A549 treated with DMSO at 1 μM for 4 hours (cell line): ENCODE data around the gene DNAH2. TPM values are rescaled to one million over a fixed set of nuclear protein-coding genes. Genes with fewer than 3 reads are reported as not detected.

Experiments used
- total RNA-seq: library from RNA; stranded (reverse); fragments of 200-300 nt; extraction: Qiagen RNA extraction; gene quantifications from 5 replicates; pipeline ENCODE4 v1.2.3, GENCODE V29; 2022; ENCODE audit warnings: low read depth

The DNAH2 gene, protein sequence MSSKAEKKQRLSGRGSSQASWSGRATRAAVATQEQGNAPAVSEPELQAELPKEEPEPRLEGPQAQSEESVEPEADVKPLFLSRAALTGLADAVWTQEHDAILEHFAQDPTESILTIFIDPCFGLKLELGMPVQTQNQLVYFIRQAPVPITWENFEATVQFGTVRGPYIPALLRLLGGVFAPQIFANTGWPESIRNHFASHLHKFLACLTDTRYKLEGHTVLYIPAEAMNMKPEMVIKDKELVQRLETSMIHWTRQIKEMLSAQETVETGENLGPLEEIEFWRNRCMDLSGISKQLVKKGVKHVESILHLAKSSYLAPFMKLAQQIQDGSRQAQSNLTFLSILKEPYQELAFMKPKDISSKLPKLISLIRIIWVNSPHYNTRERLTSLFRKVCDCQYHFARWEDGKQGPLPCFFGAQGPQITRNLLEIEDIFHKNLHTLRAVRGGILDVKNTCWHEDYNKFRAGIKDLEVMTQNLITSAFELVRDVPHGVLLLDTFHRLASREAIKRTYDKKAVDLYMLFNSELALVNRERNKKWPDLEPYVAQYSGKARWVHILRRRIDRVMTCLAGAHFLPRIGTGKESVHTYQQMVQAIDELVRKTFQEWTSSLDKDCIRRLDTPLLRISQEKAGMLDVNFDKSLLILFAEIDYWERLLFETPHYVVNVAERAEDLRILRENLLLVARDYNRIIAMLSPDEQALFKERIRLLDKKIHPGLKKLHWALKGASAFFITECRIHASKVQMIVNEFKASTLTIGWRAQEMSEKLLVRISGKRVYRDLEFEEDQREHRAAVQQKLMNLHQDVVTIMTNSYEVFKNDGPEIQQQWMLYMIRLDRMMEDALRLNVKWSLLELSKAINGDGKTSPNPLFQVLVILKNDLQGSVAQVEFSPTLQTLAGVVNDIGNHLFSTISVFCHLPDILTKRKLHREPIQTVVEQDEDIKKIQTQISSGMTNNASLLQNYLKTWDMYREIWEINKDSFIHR (N-terminal part only)
- 0.01 to 0.09 TPM (median 0.02 TPM) in 5 replicates for total RNA-seq

DNA sequence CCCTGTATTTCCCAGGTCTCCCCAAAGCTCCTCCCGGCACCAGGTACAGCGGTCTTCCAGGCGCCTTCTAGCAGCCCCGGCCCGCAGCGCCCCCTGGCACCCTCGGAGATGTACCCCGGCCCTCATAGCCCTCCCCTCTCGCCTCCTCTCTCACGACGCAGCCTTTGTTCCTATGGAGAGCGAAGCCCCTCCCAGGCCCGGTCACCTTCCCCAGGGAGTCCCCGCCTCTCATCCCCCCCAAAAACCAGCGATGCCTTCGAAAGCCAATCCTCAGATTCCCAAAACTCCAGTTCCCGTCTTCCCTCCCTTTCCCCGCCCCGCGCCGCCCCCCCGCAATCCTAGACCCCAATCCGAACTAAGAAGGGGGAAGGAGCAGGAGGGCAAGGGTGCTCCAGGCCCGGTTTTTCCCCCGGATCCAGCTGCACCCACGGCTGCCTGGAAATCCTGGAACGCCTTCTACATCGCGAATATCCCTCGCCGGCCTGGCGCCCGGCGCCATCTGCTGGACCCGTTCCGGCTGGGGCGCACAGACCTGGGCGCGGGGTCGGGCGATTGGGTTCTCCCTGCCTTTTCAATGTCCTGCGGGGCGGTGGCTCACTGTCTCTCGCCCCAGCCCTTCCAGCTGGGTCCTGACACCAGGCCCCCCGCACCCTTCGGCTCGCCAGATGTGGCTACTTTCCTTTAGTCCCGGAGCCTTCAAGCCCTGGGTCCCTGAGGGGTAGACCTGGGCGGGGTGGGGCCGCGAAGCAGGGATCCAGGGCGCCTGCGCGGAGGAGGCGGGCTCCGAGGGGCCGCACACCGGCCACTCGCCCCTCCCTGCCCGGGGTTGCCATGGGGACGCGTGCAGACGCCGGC is at the start of gene DNAH2:
Gene DNAH2, plus strand, starts transcription at position 844 of the 855 bp plus-strand sequence. CDS start 1,991 bp downstream, outside the sequence.

GRCh38 chr17:7687072-7687907 is 30.3 kb upstream of the DNAH2 start, which contains the start of gene TP53:
Gene TP53, minus strand, starts transcription at chr17:7687490. Its CDS starts 10,896 bp downstream, at chr17:7676594.

GRCh38 chr17:7687908-7688807 is 29.4 kb upstream of the DNAH2 start, which contains the start of gene WRAP53:
Gene WRAP53, plus strand, starts transcription at chr17:7688477. Its CDS starts 172 bp downstream, at chr17:7688649.

GRCh38 chr17:7704601-7705268 is 12.8 kb upstream of the DNAH2 start, which contains the start of gene EFNB3:
Gene EFNB3, plus strand, starts transcription at chr17:7705202. Its CDS starts 397 bp downstream, at chr17:7705599.

GRCh38 chr17:7833795-7834541 is 116.4 kb downstream of the DNAH2 start, which contains the start of gene KDM6B:
Gene KDM6B, plus strand, starts transcription at chr17:7834217. Its CDS starts 11,338 bp downstream, at chr17:7845555.

GRCh38 chr17:7854851-7855659 is 137.5 kb downstream of the DNAH2 start, which contains the start of gene TMEM88:
Gene TMEM88, plus strand, starts transcription at chr17:7855066. Its CDS starts 9 bp downstream, at chr17:7855075.

GRCh38 chr17:7856811-7857712 is 139.5 kb downstream of the DNAH2 start, which contains the start of gene NAA38:
Gene NAA38, minus strand, starts transcription at chr17:7857559. Its CDS starts 96 bp downstream, at chr17:7857463.

GRCh38 chr17:7857713-7858521 is 140.4 kb downstream of the DNAH2 start, which contains the start of gene CYB5D1:
Gene CYB5D1, plus strand, starts transcription at chr17:7858003. Its CDS starts 132 bp downstream, at chr17:7858135.

Other genes with a start within 250 kb of the DNAH2 start
- 21.4 to 26.2 TPM (median 24.4 TPM) in 5 replicates for gene ZBTB4, start 238.1 kb upstream of the DNAH2 start, total RNA-seq
- not detected in 5 replicates for gene SLC35G6, start 236.3 kb upstream of the DNAH2 start, total RNA-seq
- gene POLR2A, start 233.4 kb upstream of the DNAH2 start, total RNA-seq: 69.1 to 95.1 TPM (median 80.5 TPM) in 5 replicates
- gene TNFSF12, start 168.7 kb upstream of the DNAH2 start, total RNA-seq: 8.4 to 13.8 TPM (median 11.7 TPM) in 5 replicates
- 0.53 to 0.94 TPM (median 0.70 TPM) in 5 replicates for gene TNFSF13, start 159.0 kb upstream of the DNAH2 start, total RNA-seq
- 90.8 to 107 TPM (median 105 TPM) in 5 replicates for gene SENP3, start 155.8 kb upstream of the DNAH2 start, total RNA-seq
- 31.9 to 41.8 TPM (median 37.0 TPM) in 5 replicates for gene CD68, start 138.1 kb upstream of the DNAH2 start, total RNA-seq
- gene MPDU1, start 133.9 kb upstream of the DNAH2 start, total RNA-seq: 117 to 176 TPM (median 130 TPM) in 5 replicates
- gene SOX15, start 127.7 kb upstream of the DNAH2 start, total RNA-seq: 0.36 to 0.44 TPM (median 0.37 TPM) in 5 replicates
- gene FXR2, start 102.8 kb upstream of the DNAH2 start, total RNA-seq: 59.9 to 63.2 TPM (median 61.1 TPM) in 5 replicates
- 75.9 to 92.6 TPM (median 88.1 TPM) in 5 replicates for gene SAT2, start 89.9 kb upstream of the DNAH2 start, total RNA-seq
- gene SHBG, start 87.6 kb upstream of the DNAH2 start, total RNA-seq: 0.38 to 0.70 TPM (median 0.50 TPM) in 5 replicates
- gene ATP1B2, start 66.8 kb upstream of the DNAH2 start, total RNA-seq: 0.13 to 0.27 TPM (median 0.24 TPM) in 5 replicates
- gene TP53, start 30.3 kb upstream of the DNAH2 start, total RNA-seq: 50.2 to 60.1 TPM (median 56.6 TPM) in 5 replicates
- 33.2 to 47.3 TPM (median 45.3 TPM) in 5 replicates for gene WRAP53, start 29.3 kb upstream of the DNAH2 start, total RNA-seq
- 1.2 to 1.9 TPM (median 1.6 TPM) in 5 replicates for gene EFNB3, start 12.5 kb upstream of the DNAH2 start, total RNA-seq
- gene KDM6B, start 116.5 kb downstream of the DNAH2 start, total RNA-seq: 17.7 to 24.0 TPM (median 19.0 TPM) in 5 replicates
- gene TMEM88, start 137.3 kb downstream of the DNAH2 start, total RNA-seq: 0.57 to 1.7 TPM (median 0.96 TPM) in 5 replicates
- 191 to 232 TPM (median 215 TPM) in 5 replicates for gene NAA38, start 139.8 kb downstream of the DNAH2 start, total RNA-seq
- gene CYB5D1, start 140.3 kb downstream of the DNAH2 start, total RNA-seq: 21.2 to 25.1 TPM (median 23.1 TPM) in 5 replicates
- gene CHD3, start 171.0 kb downstream of the DNAH2 start, total RNA-seq: 66.5 to 79.7 TPM (median 70.3 TPM) in 5 replicates
- 1.4 to 2.0 TPM (median 1.6 TPM) in 5 replicates for gene RNF227, start 198.5 kb downstream of the DNAH2 start, total RNA-seq
- 1.8 to 3.3 TPM (median 2.4 TPM) in 5 replicates for gene KCNAB3, start 212.1 kb downstream of the DNAH2 start, total RNA-seq
- 271 to 324 TPM (median 289 TPM) in 5 replicates for gene TRAPPC1, start 214.2 kb downstream of the DNAH2 start, total RNA-seq
- 37.7 to 45.9 TPM (median 41.4 TPM) in 5 replicates for gene CNTROB, start 214.5 kb downstream of the DNAH2 start, total RNA-seq